Measurements from ENCODE around the gene STAT1. TPM values are rescaled to one million over a fixed set of nuclear protein-coding genes. Genes with fewer than 3 reads are reported as not detected.
"Not testable (repeated sequence)": the region's sequence is repeated elsewhere in the genome, so short reads cannot be mapped to it uniquely, and the experiment has no call there.

Gene STAT1
- total RNA-seq, 2 donors from 2014 or later = 145 to 252 TPM

DNA sequence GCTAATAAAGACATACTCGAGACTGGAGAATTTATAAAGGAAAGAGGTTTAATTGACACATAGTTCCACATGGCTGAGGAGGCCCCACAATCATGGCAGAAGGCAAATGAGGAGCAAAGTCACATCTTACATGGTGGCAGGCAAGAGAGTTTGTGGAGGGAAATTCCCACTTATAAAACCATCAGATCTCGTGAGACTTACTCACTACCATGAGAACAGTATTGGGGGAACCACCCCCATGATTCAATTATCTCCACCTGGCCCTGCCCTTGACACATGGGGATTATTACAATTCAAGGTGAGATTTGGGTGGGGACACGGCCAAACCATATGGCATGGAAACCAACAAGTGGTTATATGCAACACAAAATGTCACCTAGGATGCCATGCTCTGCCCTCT lies 18.7 kb downstream of the STAT1 start:
- H3K27ac Mint-ChIP-seq = peak overlapping the region; percentile 28 to 56
- peaks cover 48 to 50% of the 10 kb centered on the region in 2 donors for H3K4me1 Mint-ChIP-seq (ENCODE audit: low read depth in 2 of 2)
- DNase-seq (ENCODE audit: low spot score); H3K9me3 Mint-ChIP-seq; ATAC-seq; H3K4me3 Mint-ChIP-seq; H3K27me3 Mint-ChIP-seq: not testable (repeated sequence)
- H3K36me3 Mint-ChIP-seq = peaks cover 73% of the 10 kb centered on the region

GRCh38 chr2:190994148-190994547 lies 19.8 kb downstream of the STAT1 start:
- H3K4me3 Mint-ChIP-seq = no peak overlapping the region
- H3K36me3 Mint-ChIP-seq = peaks cover 68% of the 10 kb centered on the region
- peaks cover 37 to 39% of the 10 kb centered on the region in 2 donors for H3K4me1 Mint-ChIP-seq (ENCODE audit: low read depth in 2 of 2)
- DNase-seq (ENCODE audit: low spot score) (no peak), ATAC-seq (no peak)
- H3K27ac Mint-ChIP-seq = peak overlapping the region in 1 of 2 donors; percentile 64
- H3K27me3 Mint-ChIP-seq = no peaks in the 10 kb centered on the region
- H3K9me3 Mint-ChIP-seq = peaks cover 4% of the 10 kb centered on the region

- peaks cover 63% of the 10 kb centered on the region for H3K36me3 Mint-ChIP-seq
- H3K27ac Mint-ChIP-seq = peak overlapping the region in 1 of 2 donors; percentile 18
- H3K4me1 Mint-ChIP-seq (ENCODE audit: low read depth in 2 of 2) = peaks cover 33 to 35% of the 10 kb centered on the region in 2 donors
- ATAC-seq (no peak), DNase-seq (ENCODE audit: low spot score) (no peak)
- H3K4me3 Mint-ChIP-seq = no peak overlapping the region
- no peaks in the 10 kb centered on the region for H3K27me3 Mint-ChIP-seq
- H3K9me3 Mint-ChIP-seq = peaks cover 4% of the 10 kb centered on the region
Observed at GRCh38 chr2:190993292-190993643, 20.7 kb downstream of the STAT1 start.

GRCh38 chr2:190990132-190990531 lies 23.8 kb downstream of the STAT1 start:
- Mint-ChIP-seq H3K27ac (no peak overlapping the region), H3K4me1 (ENCODE audit: low read depth in 2 of 2) (peaks cover 13 to 16% of the 10 kb centered on the region in 2 donors), H3K9me3 (peaks cover 3% of the 10 kb centered on the region), H3K36me3 (peaks cover 44% of the 10 kb centered on the region), H3K27me3 (no peaks in the 10 kb centered on the region), H3K4me3 (no peak overlapping the region)
- DNase-seq (ENCODE audit: low spot score) (no peak), ATAC-seq (no peak)

DNA sequence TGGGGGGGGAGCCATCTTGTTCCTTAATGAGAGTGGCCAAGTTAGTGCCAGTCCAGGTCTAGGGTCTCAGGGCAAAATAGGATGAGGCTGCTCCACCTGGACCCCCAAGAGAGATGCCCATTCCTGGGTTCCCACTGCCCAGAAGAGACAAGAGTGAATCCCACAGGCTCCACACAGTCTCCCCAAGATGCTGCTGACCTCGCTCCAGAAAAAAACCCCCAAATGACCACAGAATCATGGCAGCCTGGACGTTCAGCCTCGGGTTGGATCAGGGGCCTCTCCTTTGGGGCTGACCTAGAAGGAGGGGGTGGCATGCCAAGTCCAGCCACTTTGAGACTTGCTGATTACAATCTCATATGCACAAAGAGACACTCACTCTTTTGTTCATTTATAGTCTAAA lies 25.1 kb downstream of the STAT1 start:
- Mint-ChIP-seq H3K36me3 (peaks cover 41% of the 10 kb centered on the region), H3K9me3 (no peaks in the 10 kb centered on the region), H3K27ac (no peak overlapping the region), H3K4me1 (ENCODE audit: low read depth in 2 of 2) (peaks cover 5 to 7% of the 10 kb centered on the region in 2 donors), H3K4me3 (no peak overlapping the region), H3K27me3 (no peaks in the 10 kb centered on the region)
- DNase-seq (ENCODE audit: low spot score) (no peak), ATAC-seq (no peak)

DNA sequence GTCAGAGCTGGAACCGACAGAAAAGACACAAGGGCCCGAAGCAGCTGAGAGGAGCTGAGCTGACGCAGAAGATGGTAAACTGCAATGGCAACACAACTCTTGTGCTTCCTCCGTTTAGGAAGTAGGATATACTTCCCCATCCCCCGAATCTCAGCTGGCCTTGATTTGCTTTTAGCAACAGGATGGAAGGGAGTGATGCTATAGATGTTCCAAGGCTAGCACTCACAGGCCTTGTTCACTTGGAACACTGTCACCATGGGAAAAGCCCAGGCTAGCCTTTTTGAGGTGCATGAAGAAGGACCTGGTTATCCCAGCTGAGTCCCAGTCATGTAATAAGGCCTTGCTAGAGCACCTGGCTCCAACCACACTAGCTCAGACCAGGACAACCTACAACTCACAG lies 26.0 kb downstream of the STAT1 start:
- Mint-ChIP-seq H3K27ac (peak overlapping the region; percentile 33 to 63), H3K4me3 (no peak overlapping the region), H3K27me3 (no peaks in the 10 kb centered on the region), H3K9me3 (no peaks in the 10 kb centered on the region), H3K4me1 (ENCODE audit: low read depth in 2 of 2) (no peaks in the 10 kb centered on the region), H3K36me3 (peaks cover 31% of the 10 kb centered on the region)
- DNase-seq (ENCODE audit: low spot score) = no peak
- no peak for ATAC-seq

GRCh38 chr2:190987116-190987515 lies 26.9 kb downstream of the STAT1 start:
- no peak for DNase-seq (ENCODE audit: low spot score)
- no peak overlapping the region for H3K4me3 Mint-ChIP-seq
- ATAC-seq = no peak
- no peaks in the 10 kb centered on the region for H3K4me1 Mint-ChIP-seq (ENCODE audit: low read depth in 2 of 2)
- peaks cover 36% of the 10 kb centered on the region for H3K36me3 Mint-ChIP-seq
- peak overlapping the region; percentile 33 to 63 for H3K27ac Mint-ChIP-seq
- H3K9me3 Mint-ChIP-seq = no peaks in the 10 kb centered on the region
- H3K27me3 Mint-ChIP-seq = no peaks in the 10 kb centered on the region

DNA sequence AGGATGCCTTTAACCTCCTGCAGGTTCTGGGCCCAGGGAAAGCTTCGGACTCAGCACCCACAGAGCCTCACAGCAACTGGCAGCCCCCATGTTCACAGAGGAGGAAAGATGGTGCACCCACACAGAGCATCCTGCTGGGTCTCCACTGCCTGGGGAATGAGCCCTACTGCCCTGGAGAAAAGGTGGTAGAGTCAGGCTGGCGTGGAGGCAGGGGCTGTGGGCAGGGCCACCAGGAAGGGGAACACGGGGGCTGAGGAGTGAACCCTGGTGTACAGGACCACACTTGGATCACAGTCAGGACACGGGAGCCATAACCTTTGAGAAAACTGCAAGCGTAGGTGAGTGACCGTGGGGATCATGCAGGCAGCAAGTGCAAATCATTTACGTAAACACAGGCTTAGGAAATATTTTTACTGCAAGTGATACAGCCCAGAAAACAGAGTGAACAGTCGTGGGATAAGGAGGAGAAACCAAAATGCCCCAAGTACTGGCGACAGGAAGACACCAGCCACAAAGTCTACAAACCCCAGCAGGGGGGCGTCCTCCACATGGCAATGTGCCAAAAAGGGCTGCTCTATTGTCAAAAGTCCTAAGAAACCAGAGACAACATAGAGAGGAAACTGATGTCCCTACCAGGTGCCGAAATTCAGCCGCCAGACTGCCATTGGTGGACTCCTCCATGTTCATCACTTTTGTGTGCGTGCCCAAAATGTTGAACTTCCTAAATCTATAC lies 27.6 kb downstream of the STAT1 start:
- Mint-ChIP-seq H3K27ac (peak overlapping the region in 1 of 2 donors; percentile 4), H3K4me3 (no peak overlapping the region), H3K36me3 (peaks cover 40% of the 10 kb centered on the region), H3K9me3 (no peaks in the 10 kb centered on the region), H3K27me3 (no peaks in the 10 kb centered on the region), H3K4me1 (ENCODE audit: low read depth in 2 of 2) (no peaks in the 10 kb centered on the region)
- ATAC-seq = no peak
- DNase-seq (ENCODE audit: low spot score) = no peak

DNA sequence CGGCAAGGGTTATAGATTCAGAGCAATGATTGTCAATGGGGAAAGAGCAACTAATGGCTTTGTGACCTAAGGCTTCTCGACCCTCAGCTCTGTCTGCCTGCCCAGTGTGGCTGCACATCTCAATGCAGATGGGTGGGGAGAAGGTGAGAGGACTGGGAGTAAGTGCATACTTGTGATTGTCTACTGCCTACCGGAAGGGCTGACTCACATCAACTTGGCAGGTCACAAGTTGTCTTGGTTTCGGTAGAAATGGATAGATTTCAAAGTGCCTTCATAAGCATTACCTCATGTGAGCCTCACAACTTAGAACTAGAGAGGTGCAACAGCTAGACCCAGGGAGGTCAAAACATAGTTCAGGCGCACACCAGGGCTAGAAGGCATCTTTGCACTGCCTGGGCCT lies 29.4 kb downstream of the STAT1 start:
- ATAC-seq (peak in 1 of 2 donors; percentile 61), DNase-seq (ENCODE audit: low spot score) (no peak)
- H3K27ac Mint-ChIP-seq = peak overlapping the region in 1 of 2 donors; percentile 59
- peaks cover 44% of the 10 kb centered on the region for H3K36me3 Mint-ChIP-seq
- no peaks in the 10 kb centered on the region for H3K9me3 Mint-ChIP-seq
- H3K4me3 Mint-ChIP-seq = no peak overlapping the region
- H3K27me3 Mint-ChIP-seq = no peaks in the 10 kb centered on the region
- H3K4me1 Mint-ChIP-seq (ENCODE audit: low read depth in 2 of 2) = peaks cover 3 to 5% of the 10 kb centered on the region in 2 donors

- DNase-seq (ENCODE audit: low spot score) (no peak), ATAC-seq (no peak)
- H3K4me3 Mint-ChIP-seq = no peak overlapping the region
- H3K27ac Mint-ChIP-seq = peak overlapping the region; percentile 47 to 50
- no peaks in the 10 kb centered on the region for H3K9me3 Mint-ChIP-seq
- H3K36me3 Mint-ChIP-seq = peaks cover 61% of the 10 kb centered on the region
- no peaks in the 10 kb centered on the region for H3K27me3 Mint-ChIP-seq
- peaks cover 3 to 5% of the 10 kb centered on the region in 2 donors for H3K4me1 Mint-ChIP-seq (ENCODE audit: low read depth in 2 of 2)
Observed at GRCh38 chr2:190982262-190983034, 31.5 kb downstream of the STAT1 start.

DNA sequence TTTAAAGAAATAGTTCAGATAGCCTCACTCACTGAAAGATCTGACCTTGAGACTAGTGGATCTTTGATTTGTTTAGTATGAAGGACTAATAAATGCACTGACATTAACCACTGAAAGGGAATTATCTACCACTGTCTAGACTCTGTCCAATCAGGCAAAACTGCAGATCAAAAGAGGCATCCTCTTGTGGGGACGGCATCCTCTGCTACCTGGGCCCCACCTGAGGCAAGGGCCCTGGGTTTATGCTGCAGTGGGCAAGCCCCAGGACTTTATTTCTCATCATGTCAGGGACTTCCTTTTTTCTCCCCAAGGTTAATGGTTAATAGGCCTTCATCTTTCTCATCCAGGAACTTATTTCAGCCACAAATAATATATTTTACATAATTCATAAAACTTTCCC lies 32.2 kb downstream of the STAT1 start:
- H3K36me3 Mint-ChIP-seq = peaks cover 59% of the 10 kb centered on the region
- no peaks in the 10 kb centered on the region for H3K27me3 Mint-ChIP-seq
- no peak for DNase-seq (ENCODE audit: low spot score)
- ATAC-seq = no peak
- peak overlapping the region; percentile 47 to 50 for H3K27ac Mint-ChIP-seq
- H3K9me3 Mint-ChIP-seq = no peaks in the 10 kb centered on the region
- H3K4me1 Mint-ChIP-seq (ENCODE audit: low read depth in 2 of 2) = peaks cover 3 to 5% of the 10 kb centered on the region in 2 donors
- no peak overlapping the region for H3K4me3 Mint-ChIP-seq

- Mint-ChIP-seq H3K27me3 (no peaks in the 10 kb centered on the region), H3K4me3 (no peak overlapping the region), H3K4me1 (ENCODE audit: low read depth in 2 of 2) (peaks cover 3 to 5% of the 10 kb centered on the region in 2 donors), H3K36me3 (peaks cover 63% of the 10 kb centered on the region), H3K27ac (peak overlapping the region in 1 of 2 donors; percentile 50), H3K9me3 (no peaks in the 10 kb centered on the region)
- ATAC-seq = no peak
- no peak for DNase-seq (ENCODE audit: low spot score)
Observed at GRCh38 chr2:190981333-190981732, 32.6 kb downstream of the STAT1 start.

- Mint-ChIP-seq H3K9me3 (no peaks in the 10 kb centered on the region), H3K27me3 (no peaks in the 10 kb centered on the region), H3K4me1 (ENCODE audit: low read depth in 2 of 2) (peaks cover 3 to 5% of the 10 kb centered on the region in 2 donors), H3K27ac (peak overlapping the region in 1 of 2 donors; percentile 50), H3K36me3 (peaks cover 66% of the 10 kb centered on the region), H3K4me3 (no peak overlapping the region)
- no peak for DNase-seq (ENCODE audit: low spot score)
- no peak for ATAC-seq
Observed at GRCh38 chr2:190980630-190981209, 33.3 kb downstream of the STAT1 start.
